Astrocyte (in vitro differentiated cells and primary cell): ENCODE results near the gene SOAT2. TPM values are rescaled to one million over a fixed set of nuclear protein-coding genes. Genes with fewer than 3 reads are reported as not detected.

Source experiments
- DNase-seq: peaks from one replicate; pipeline ENCODE4 v3.0.0-alpha.2; 2010; ENCODE audit warnings: low read depth
- FAIRE-seq: peaks from 2 replicates; lab custom pipeline; 2011; peaks lifted over from hg19 to GRCh38; lab: Jason Lieb, UNC
- H2AFZ ChIP-seq: 2 replicates; pipeline ENCODE4 v1.6.0; 2012; ENCODE audit warnings: low read depth, low read length, inconsistent platforms
- H3K27ac ChIP-seq: 2 replicates; pipeline ENCODE4 v1.5.1; 2011; ENCODE audit warnings: low read depth, low read length, inconsistent platforms
- H3K27me3 ChIP-seq: 2 replicates; pipeline ENCODE4 v1.6.0; 2011; ENCODE audit warnings: low read length, inconsistent platforms; ENCODE audit not compliant: insufficient read depth
- H3K36me3 ChIP-seq: 2 replicates; pipeline ENCODE4 v1.5.1; 2011; ENCODE audit warnings: low read length, inconsistent platforms; ENCODE audit not compliant: insufficient read depth
- H3K4me1 ChIP-seq: 2 replicates; pipeline ENCODE4 v1.5.1; 2011; ENCODE audit warnings: low read length, inconsistent platforms; ENCODE audit not compliant: insufficient read depth
- H3K4me2 ChIP-seq: 2 replicates; pipeline ENCODE4 v1.6.0; 2012; ENCODE audit warnings: low read length, inconsistent platforms
- H3K4me3 ChIP-seq: 2 replicates; pipeline ENCODE4 v1.5.1; 2011; ENCODE audit warnings: low read depth, mild to moderate bottlenecking, low read length, inconsistent platforms; ENCODE audit not compliant: insufficient read depth
- H3K79me2 ChIP-seq: 2 replicates; pipeline ENCODE4 v1.6.0; 2012; ENCODE audit warnings: mild to moderate bottlenecking, low read length, inconsistent platforms; ENCODE audit not compliant: insufficient read depth
- H3K9ac ChIP-seq: 2 replicates; pipeline ENCODE4 v1.6.0; 2012; ENCODE audit warnings: mild to moderate bottlenecking, low read length, inconsistent platforms
- H3K9me3 ChIP-seq: 2 replicates; pipeline ENCODE4 v1.5.1; 2012; ENCODE audit warnings: low read depth, mild to moderate bottlenecking, low read length, inconsistent platforms; ENCODE audit not compliant: insufficient read depth
- H4K20me1 ChIP-seq: 2 replicates; pipeline ENCODE4 v1.6.0; 2012; ENCODE audit warnings: low read length, inconsistent platforms; ENCODE audit not compliant: insufficient read depth
- H3K27ac Mint-ChIP-seq: one replicate; pipeline ENCODE4 v1.8.0; 2021; ENCODE audit warnings: mild to moderate bottlenecking, mixed read lengths; ENCODE audit not compliant: unreplicated experiment
- H3K27me3 Mint-ChIP-seq: one replicate; pipeline ENCODE4 v1.8.0; 2021; ENCODE audit warnings: low read depth, mixed read lengths; ENCODE audit not compliant: unreplicated experiment
- H3K36me3 Mint-ChIP-seq: one replicate; pipeline ENCODE4 v1.8.0; 2021; ENCODE audit warnings: low read depth, mixed read lengths; ENCODE audit not compliant: unreplicated experiment
- H3K4me1 Mint-ChIP-seq: one replicate; pipeline ENCODE4 v1.8.0; 2021; ENCODE audit warnings: low read depth, mixed read lengths; ENCODE audit not compliant: unreplicated experiment
- H3K4me3 Mint-ChIP-seq: one replicate; pipeline ENCODE4 v1.8.0; 2021; ENCODE audit warnings: mild to moderate bottlenecking, moderate library complexity, mixed read lengths; ENCODE audit not compliant: unreplicated experiment
- H3K9me3 Mint-ChIP-seq: one replicate; pipeline ENCODE4 v1.8.0; 2021; ENCODE audit warnings: mild to moderate bottlenecking, mixed read lengths; ENCODE audit not compliant: unreplicated experiment
- EZH2 ChIP-seq: IDR thresholded peaks from 2 replicates; pipeline ENCODE4 v1.6.1; 2012; ENCODE audit warnings: mild to moderate bottlenecking, low read length, inconsistent platforms; ENCODE audit not compliant: insufficient read depth
- total RNA-seq: library from RNA; stranded (reverse); gene quantifications from 2 replicates; pipeline ENCODE4 v1.2.1, GENCODE V29; 2021
- TF ChIP-seq, protein P1 (sequence below): IDR thresholded peaks from 2 replicates; pipeline ENCODE4 v1.5.1; 2011; ENCODE audit warnings: low read depth, mild to moderate bottlenecking, inconsistent platforms, low read length, moderate library complexity; ENCODE audit not compliant: insufficient read depth

Gene SOAT2
- total RNA-seq, 1 donor from 2014 or later: not detected

DNA sequence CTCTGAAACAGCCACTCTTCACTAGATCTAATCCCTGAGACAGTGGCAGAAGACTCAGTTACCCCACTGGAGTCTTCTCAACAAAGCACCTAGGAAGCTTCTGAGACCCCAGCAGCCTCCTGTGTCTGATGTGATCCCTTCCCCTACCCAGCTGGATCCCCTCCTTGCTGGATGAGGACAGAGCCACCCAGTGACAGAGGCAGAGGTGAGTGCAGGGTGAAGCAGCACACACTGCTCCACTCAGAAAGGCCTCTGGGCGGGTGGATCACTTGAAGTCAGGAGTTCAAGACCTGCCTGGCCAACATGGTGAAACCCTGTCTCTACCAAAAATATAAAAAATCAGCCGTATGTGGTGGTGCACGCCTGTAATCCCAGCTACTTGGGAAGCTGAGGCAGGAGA, 26.8 kb upstream of the SOAT2 start:
- Histone ChIP-seq H3K4me3 (no peak overlapping the region), H3K9me3 (no peaks in the 10 kb centered on the region), H3K4me1 (peaks cover 33% of the 10 kb centered on the region), H3K79me2 (peaks cover 21% of the 10 kb centered on the region), H2AFZ (no peak overlapping the region), H3K4me2 (no peak overlapping the region), H3K9ac (no peak overlapping the region), H3K27ac (no peak overlapping the region), H4K20me1 (no peaks in the 10 kb centered on the region), H3K36me3 (peaks cover 26% of the 10 kb centered on the region), H3K27me3 (no peaks in the 10 kb centered on the region)
- FAIRE-seq: no peak
- Mint-ChIP-seq H3K27me3 (no peaks in the 10 kb centered on the region), H3K4me1 (peaks cover 20% of the 10 kb centered on the region), H3K27ac (no peak overlapping the region), H3K4me3 (no peak overlapping the region), H3K9me3 (no peaks in the 10 kb centered on the region), H3K36me3 (peaks cover 36% of the 10 kb centered on the region)
- TF ChIP-seq EZH2: no peak
- TF ChIP-seq, protein P1, sequence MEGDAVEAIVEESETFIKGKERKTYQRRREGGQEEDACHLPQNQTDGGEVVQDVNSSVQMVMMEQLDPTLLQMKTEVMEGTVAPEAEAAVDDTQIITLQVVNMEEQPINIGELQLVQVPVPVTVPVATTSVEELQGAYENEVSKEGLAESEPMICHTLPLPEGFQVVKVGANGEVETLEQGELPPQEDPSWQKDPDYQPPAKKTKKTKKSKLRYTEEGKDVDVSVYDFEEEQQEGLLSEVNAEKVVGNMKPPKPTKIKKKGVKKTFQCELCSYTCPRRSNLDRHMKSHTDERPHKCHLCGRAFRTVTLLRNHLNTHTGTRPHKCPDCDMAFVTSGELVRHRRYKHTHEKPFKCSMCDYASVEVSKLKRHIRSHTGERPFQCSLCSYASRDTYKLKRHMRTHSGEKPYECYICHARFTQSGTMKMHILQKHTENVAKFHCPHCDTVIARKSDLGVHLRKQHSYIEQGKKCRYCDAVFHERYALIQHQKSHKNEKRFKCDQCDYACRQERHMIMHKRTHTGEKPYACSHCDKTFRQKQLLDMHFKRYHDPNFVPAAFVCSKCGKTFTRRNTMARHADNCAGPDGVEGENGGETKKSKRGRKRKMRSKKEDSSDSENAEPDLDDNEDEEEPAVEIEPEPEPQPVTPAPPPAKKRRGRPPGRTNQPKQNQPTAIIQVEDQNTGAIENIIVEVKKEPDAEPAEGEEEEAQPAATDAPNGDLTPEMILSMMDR: no peak
- DNase-seq: no peak

DNA sequence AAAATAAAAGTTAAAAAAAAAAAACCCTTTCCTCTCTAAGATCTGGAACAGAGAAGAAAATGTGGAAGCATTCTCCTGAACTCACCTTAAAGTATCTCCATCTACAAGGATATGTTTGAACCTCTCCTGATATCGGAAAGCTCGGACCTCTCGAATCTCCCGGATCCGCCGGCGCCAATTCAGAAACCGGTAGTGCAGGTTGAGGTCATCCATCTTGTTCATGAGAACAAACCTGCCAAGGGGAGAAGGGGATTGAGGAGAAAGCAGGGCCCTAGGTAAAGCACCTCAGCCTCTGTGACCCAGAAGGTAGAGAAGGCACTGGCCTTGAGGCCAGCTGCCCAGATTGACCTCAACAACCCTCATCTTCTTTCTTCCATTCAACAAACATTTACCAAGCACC, 26.3 kb upstream of the SOAT2 start:
- peaks cover 18% of the 10 kb centered on the region for H3K4me1 Mint-ChIP-seq
- H3K9me3 Mint-ChIP-seq: no peaks in the 10 kb centered on the region
- no peak overlapping the region for H3K4me2 ChIP-seq
- H3K4me3 Mint-ChIP-seq: peak overlapping the region; percentile 68
- no peak for FAIRE-seq
- H3K36me3 Mint-ChIP-seq: peaks cover 33% of the 10 kb centered on the region
- H3K9ac ChIP-seq: no peak overlapping the region
- no peaks in the 10 kb centered on the region for H3K9me3 ChIP-seq
- H3K36me3 ChIP-seq: peaks cover 26% of the 10 kb centered on the region
- no peaks in the 10 kb centered on the region for H3K27me3 Mint-ChIP-seq
- H3K27ac ChIP-seq: no peak overlapping the region
- DNase-seq: no peak
- peaks cover 27% of the 10 kb centered on the region for H3K4me1 ChIP-seq
- no peak for TF ChIP-seq EZH2
- TF ChIP-seq, protein P1: no peak
- H3K79me2 ChIP-seq: peaks cover 21% of the 10 kb centered on the region
- H3K4me3 ChIP-seq: no peak overlapping the region
- no peak overlapping the region for H3K27ac Mint-ChIP-seq
- no peaks in the 10 kb centered on the region for H3K27me3 ChIP-seq
- no peaks in the 10 kb centered on the region for H4K20me1 ChIP-seq
- H2AFZ ChIP-seq: no peak overlapping the region

DNA sequence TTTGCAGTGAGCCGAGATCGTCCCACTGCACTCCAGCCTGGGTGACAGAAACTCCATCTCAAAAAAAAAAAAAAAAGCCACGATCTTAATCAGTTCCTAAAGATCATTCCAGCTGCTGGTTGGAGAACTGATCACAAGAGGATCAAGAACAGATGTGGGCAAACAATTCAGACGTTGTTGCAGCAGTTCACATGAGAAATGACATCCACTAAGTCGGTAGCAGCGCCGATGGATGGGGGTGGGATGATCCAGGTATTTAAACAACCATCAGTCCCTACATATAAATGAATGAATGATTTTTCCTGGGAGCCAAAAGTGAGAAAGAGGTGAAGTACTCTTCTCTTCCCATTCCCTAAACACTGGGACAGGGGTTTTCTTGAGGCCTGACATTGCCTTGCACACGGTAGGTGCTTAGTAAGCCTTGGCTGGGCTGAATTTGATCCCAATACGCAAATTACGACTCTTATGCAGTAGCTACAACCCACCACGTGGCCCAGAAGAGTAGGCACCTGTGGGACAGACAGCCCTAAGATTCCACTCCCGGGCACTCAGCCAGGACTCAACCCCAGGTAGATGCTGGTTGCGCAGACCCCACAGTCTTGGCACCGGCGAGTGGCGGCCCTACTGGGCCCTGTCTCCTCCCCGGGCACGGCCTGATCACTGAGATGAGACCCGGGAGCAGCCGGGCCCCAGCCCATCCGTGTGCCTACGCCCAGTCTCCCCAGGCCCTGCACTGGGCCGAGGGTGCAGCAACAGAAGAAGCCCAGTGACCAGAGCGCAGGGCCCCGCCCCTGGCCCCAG, 24.7 kb upstream of the SOAT2 start:
- peak overlapping the region; percentile 11 for H2AFZ ChIP-seq
- no peaks in the 10 kb centered on the region for H3K9me3 ChIP-seq
- H3K4me3 ChIP-seq: peak overlapping the region; percentile 67
- H3K79me2 ChIP-seq: peaks cover 21% of the 10 kb centered on the region
- peak overlapping the region; percentile 26 for H3K27ac ChIP-seq
- no peaks in the 10 kb centered on the region for H3K27me3 Mint-ChIP-seq
- H3K4me1 ChIP-seq: peaks cover 22% of the 10 kb centered on the region
- FAIRE-seq (no peak), DNase-seq (no peak)
- H3K27me3 ChIP-seq: no peaks in the 10 kb centered on the region
- H3K36me3 ChIP-seq: peaks cover 26% of the 10 kb centered on the region
- TF ChIP-seq EZH2: no peak
- TF ChIP-seq, protein P1: no peak
- H3K4me2 ChIP-seq: peak overlapping the region; percentile 92
- no peaks in the 10 kb centered on the region for H4K20me1 ChIP-seq
- H3K4me1 Mint-ChIP-seq: peaks cover 14% of the 10 kb centered on the region
- peak overlapping the region; percentile 87 for H3K4me3 Mint-ChIP-seq
- no peak overlapping the region for H3K27ac Mint-ChIP-seq
- H3K36me3 Mint-ChIP-seq: peaks cover 24% of the 10 kb centered on the region
- H3K9ac ChIP-seq: peak overlapping the region; percentile 86
- H3K9me3 Mint-ChIP-seq: no peaks in the 10 kb centered on the region
